Measurements from ENCODE around the gene BEND7.

DNA sequence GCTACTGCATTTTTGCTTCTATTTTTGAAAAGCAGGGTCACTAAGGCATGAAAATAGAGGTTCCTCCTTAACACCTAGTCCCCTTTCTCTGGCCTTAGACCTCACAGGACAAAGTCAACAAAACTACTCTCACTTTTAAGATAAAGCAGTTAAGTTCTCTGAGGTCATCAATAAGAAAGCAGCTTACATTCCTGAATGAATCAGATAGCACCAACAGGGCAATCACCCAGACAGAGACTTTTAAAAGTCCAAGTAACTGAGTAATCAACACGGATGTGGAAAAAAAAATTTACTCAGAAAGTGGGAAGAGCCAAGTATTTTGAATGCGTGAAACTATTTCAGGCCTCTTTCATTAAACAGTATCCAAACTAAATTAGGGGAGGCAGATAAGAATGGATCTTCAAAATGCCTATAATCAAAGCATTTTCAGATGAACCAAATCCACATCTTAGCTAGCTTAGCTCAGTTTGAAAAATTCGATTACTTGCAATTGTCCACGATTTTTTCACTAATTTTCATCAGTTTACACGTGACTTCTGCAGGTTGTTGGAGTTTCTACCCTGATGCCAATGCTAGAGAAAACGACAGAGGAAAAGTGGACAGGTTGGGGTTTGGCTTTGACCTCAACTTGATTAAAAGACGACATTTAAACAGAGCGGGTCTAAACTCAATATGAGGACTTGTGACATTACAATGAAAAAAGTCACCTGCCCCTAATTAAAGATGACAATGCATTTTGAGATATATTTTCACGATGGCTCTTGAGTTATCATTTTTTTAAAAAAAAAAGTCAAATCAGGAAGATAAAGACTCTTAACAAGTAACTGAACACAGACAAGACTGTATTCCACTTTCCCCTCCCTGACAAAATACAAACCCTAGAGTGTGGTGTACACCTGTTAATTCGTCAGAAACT lies 1.6 kb downstream of the BEND7 start:
- TF ChIP-seq, protein P1, sequence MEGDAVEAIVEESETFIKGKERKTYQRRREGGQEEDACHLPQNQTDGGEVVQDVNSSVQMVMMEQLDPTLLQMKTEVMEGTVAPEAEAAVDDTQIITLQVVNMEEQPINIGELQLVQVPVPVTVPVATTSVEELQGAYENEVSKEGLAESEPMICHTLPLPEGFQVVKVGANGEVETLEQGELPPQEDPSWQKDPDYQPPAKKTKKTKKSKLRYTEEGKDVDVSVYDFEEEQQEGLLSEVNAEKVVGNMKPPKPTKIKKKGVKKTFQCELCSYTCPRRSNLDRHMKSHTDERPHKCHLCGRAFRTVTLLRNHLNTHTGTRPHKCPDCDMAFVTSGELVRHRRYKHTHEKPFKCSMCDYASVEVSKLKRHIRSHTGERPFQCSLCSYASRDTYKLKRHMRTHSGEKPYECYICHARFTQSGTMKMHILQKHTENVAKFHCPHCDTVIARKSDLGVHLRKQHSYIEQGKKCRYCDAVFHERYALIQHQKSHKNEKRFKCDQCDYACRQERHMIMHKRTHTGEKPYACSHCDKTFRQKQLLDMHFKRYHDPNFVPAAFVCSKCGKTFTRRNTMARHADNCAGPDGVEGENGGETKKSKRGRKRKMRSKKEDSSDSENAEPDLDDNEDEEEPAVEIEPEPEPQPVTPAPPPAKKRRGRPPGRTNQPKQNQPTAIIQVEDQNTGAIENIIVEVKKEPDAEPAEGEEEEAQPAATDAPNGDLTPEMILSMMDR (IDR thresholded peaks at IDR 0.05; ENCODE audit: low read depth, low read length, poor library complexity, severe bottlenecking) = no peak
- no peak; the same call in 1 of the 2 replicates for TF ChIP-seq EZH2phosphoT487 (IDR thresholded peaks at IDR 0.05; ENCODE audit: borderline replicate concordance, low read length)
